ENCODE results near the gene ARHGAP45.

DNA sequence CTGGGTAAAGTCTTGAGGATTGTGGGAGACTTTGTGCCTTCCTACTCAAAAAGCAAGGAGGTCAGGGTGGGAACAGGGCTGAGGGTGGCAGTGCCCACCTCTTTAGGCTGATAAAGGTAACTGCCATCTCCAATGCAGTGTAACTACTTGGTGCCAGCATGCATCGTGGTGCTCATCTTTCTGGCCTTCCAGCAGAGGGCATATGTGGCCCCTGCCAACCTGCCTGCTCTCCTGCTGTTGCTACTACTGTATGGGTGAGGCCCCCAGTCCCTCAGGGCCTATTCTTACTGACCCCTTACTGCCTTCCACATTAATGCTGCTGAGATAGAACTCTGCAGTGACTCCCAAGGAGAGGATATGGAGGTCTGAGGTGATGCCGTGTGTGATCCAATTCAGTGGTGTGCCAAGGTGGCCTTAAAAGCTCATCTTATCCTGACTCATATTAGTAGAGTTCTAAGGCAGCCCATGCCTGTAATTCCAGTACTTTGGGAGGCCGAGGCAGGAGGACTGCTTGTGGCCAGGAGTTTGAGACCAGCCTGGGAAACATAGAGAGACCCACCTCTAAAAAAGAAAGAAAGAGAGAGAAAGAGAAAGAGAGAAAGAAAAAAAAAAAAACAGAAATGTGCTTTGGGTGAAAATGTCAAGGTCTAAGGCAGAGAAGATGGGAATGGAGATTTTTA is 9.7 kb upstream of the ARHGAP45 start:
- TF ChIP-seq, protein P1, sequence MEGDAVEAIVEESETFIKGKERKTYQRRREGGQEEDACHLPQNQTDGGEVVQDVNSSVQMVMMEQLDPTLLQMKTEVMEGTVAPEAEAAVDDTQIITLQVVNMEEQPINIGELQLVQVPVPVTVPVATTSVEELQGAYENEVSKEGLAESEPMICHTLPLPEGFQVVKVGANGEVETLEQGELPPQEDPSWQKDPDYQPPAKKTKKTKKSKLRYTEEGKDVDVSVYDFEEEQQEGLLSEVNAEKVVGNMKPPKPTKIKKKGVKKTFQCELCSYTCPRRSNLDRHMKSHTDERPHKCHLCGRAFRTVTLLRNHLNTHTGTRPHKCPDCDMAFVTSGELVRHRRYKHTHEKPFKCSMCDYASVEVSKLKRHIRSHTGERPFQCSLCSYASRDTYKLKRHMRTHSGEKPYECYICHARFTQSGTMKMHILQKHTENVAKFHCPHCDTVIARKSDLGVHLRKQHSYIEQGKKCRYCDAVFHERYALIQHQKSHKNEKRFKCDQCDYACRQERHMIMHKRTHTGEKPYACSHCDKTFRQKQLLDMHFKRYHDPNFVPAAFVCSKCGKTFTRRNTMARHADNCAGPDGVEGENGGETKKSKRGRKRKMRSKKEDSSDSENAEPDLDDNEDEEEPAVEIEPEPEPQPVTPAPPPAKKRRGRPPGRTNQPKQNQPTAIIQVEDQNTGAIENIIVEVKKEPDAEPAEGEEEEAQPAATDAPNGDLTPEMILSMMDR (IDR thresholded peaks at IDR 0.05) = peak in 1 of 5 experiments; percentile 28
- TF ChIP-seq POLR2A (IDR thresholded peaks at IDR 0.05) (no peak), EP300 (IDR thresholded peaks at IDR 0.05) (no peak)

Measured in tibial nerve (tissue), 4 donors.